OCI-LY3 (cell line): Measurements from ENCODE around the gene MAMDC2.

ENCODE experiments used
- H2AFZ ChIP-seq: fragments of 200-600, 300-600 bp; shearing (Covaris generic); 2 replicates; pipeline ENCODE4 v1.6.0; 2014; ENCODE audit warnings: antibody characterized with exemption, low read depth, low read length
- H3K27ac ChIP-seq: fragments of 200-600, 300-600 bp; sonication (generic); 2 replicates; pipeline ENCODE4 v1.5.1; 2014; ENCODE audit warnings: mild to moderate bottlenecking, low read length, moderate library complexity, mixed read lengths
- H3K27me3 ChIP-seq: fragments of 200-600, 300-600 bp; sonication (generic); 2 replicates; pipeline ENCODE4 v1.6.1; 2014; ENCODE audit warnings: low read depth, low read length, mixed read lengths
- H3K36me3 ChIP-seq: fragments of 200-600, 300-600 bp; sonication (generic); replicated peaks from 2 replicates; pipeline ENCODE3; 2014; ENCODE audit warnings: low read depth, low read length, mixed read lengths
- H3K4me1 ChIP-seq: fragments of 300-600, 200-600 bp; sonication (generic); 2 replicates; pipeline ENCODE4 v1.6.1; 2014; ENCODE audit warnings: low read length, mixed read lengths
- H3K4me2 ChIP-seq: fragments of 200-600, 300-600 bp; sonication (generic); 2 replicates; pipeline ENCODE4 v1.6.1; 2014; ENCODE audit warnings: low read length, mixed read lengths
- H3K4me3 ChIP-seq: fragments of 300-600, 200-600 bp; sonication (generic); 2 replicates; pipeline ENCODE4 v1.5.1; 2014; ENCODE audit warnings: antibody characterized with exemption, mild to moderate bottlenecking, low read length, moderate library complexity
- H3K79me2 ChIP-seq: fragments of 300-600, 200-600 bp; shearing (Covaris generic); 2 replicates; pipeline ENCODE4 v1.6.1; 2014; ENCODE audit warnings: mild to moderate bottlenecking, low read length, mixed read lengths
- H3K9ac ChIP-seq: fragments of 300-600, 200-600 bp; shearing (Covaris generic); 2 replicates; pipeline ENCODE4 v1.6.0; 2014; ENCODE audit warnings: mild to moderate bottlenecking, low read length, moderate library complexity
- H3K9me3 ChIP-seq: fragments of 200-600, 300-600 bp; shearing (Covaris generic); 2 replicates; pipeline ENCODE4 v1.6.1; 2014; ENCODE audit warnings: low read length, mixed read lengths; ENCODE audit not compliant: insufficient read depth
- H4K20me1 ChIP-seq: fragments of 200-600, 300-600 bp; sonication (generic); 2 replicates; pipeline ENCODE4 v1.6.1; 2016; ENCODE audit warnings: low read length, mixed read lengths; ENCODE audit not compliant: insufficient read depth
- EZH2phosphoT487 ChIP-seq: fragments of 200-600 bp; shearing (Covaris generic); IDR thresholded peaks from 2 replicates; pipeline ENCODE4 v1.6.1; 2018; ENCODE audit warnings: antibody characterized with exemption, mixed run types, low read depth
- TF ChIP-seq, protein P1 (sequence below): fragments of 200-600, 300-600 bp; sonication (generic); IDR thresholded peaks from 2 replicates; pipeline ENCODE4 v1.5.1; 2014; ENCODE audit warnings: antibody characterized with exemption, low read length, low read depth

The MAMDC2 gene

DNA sequence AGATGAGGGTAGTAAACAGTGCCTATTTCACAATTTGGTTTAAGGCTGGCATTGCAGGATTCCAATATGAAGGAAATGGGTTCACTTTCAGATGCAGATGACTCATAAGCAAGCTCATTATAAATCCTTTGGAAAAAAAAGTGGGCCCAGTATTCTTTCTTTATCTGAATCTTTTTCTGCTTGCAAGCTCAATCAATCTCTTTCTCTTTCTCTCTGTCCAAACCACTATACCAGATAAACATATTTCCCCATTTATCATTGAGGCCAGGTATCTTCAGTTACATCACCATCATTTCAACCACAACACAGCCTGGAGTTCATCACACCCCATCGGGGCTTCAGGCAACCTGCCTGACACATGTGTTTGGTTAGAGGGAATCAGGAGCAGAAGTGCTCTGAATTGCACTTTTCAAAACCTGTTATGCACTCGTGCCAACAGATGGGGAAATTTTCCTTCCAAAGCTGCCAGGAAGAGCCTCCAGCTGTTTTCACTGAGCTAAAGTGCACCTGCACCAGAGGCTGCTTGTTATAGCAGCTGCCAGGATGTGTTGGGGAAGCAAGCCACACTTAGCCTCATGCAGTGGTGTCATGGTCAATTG, 30.0 kb upstream of the MAMDC2 start:
- Histone ChIP-seq H4K20me1 (no peaks in the 10 kb centered on the region), H3K27me3 (no peaks in the 10 kb centered on the region; the same call in 1 of the 2 replicates), H3K4me2 (no peak overlapping the region), H3K79me2 (no peaks in the 10 kb centered on the region), H3K9ac (no peak overlapping the region), H2AFZ (no peak overlapping the region), H3K27ac (no peak overlapping the region), H3K36me3 (no peaks in the 10 kb centered on the region), H3K9me3 (no peaks in the 10 kb centered on the region), H3K4me3 (no peak overlapping the region), H3K4me1 (no peaks in the 10 kb centered on the region)
- no peak for TF ChIP-seq EZH2phosphoT487
- TF ChIP-seq, protein P1, sequence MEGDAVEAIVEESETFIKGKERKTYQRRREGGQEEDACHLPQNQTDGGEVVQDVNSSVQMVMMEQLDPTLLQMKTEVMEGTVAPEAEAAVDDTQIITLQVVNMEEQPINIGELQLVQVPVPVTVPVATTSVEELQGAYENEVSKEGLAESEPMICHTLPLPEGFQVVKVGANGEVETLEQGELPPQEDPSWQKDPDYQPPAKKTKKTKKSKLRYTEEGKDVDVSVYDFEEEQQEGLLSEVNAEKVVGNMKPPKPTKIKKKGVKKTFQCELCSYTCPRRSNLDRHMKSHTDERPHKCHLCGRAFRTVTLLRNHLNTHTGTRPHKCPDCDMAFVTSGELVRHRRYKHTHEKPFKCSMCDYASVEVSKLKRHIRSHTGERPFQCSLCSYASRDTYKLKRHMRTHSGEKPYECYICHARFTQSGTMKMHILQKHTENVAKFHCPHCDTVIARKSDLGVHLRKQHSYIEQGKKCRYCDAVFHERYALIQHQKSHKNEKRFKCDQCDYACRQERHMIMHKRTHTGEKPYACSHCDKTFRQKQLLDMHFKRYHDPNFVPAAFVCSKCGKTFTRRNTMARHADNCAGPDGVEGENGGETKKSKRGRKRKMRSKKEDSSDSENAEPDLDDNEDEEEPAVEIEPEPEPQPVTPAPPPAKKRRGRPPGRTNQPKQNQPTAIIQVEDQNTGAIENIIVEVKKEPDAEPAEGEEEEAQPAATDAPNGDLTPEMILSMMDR: no peak

DNA sequence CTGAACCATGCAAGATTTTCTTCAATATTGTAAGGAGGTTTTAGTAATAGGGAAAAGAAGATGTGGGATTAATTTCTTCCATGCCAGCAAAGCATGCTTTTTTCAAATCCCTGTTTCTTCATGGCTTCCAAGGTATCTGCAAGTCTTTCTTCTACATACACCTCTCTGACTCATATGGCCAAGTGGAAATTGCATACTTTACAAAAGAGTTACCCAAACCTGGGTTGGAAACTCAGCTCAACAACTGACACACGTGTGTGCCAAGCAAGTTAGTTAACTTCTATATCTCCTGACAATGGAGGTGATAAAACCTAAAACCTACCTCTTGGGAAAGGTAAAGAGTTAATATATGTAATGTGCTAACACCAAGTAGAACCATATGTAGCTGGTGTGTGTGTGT, 28.5 kb upstream of the MAMDC2 start:
- H2AFZ ChIP-seq: no peak overlapping the region
- no peaks in the 10 kb centered on the region for H3K4me1 ChIP-seq
- no peak overlapping the region for H3K9ac ChIP-seq
- no peaks in the 10 kb centered on the region for H3K36me3 ChIP-seq
- no peaks in the 10 kb centered on the region for H3K9me3 ChIP-seq
- no peaks in the 10 kb centered on the region for H4K20me1 ChIP-seq
- TF ChIP-seq, protein P1: no peak
- no peak for TF ChIP-seq EZH2phosphoT487
- no peak overlapping the region for H3K4me3 ChIP-seq
- no peak overlapping the region for H3K4me2 ChIP-seq
- H3K27me3 ChIP-seq: no peaks in the 10 kb centered on the region; the same call in 1 of the 2 replicates
- H3K27ac ChIP-seq: no peak overlapping the region
- no peaks in the 10 kb centered on the region for H3K79me2 ChIP-seq

DNA sequence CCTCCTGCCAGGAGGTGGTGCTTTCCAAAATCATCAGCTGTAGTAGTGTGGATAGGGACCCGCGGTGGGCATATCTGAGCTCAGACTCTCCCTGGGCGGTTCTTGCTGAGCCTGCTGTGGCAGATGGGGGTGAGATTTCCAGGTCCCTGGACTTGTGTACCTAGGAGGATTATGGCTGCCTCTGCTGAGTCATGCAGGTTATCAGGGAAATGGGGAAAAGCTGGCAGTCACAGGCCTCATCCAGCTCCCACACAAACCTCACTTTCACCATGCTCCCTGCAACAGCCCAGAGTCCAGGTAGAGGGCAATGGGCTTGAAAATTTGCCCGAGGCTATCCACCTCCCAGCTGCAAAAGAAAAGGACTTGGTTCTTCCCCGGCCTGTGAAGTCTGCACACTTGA, 23.4 kb upstream of the MAMDC2 start:
- Histone ChIP-seq H4K20me1 (no peaks in the 10 kb centered on the region), H3K79me2 (no peaks in the 10 kb centered on the region), H3K4me3 (no peak overlapping the region), H3K4me2 (no peak overlapping the region), H3K9me3 (no peaks in the 10 kb centered on the region), H2AFZ (no peak overlapping the region), H3K36me3 (no peaks in the 10 kb centered on the region), H3K9ac (no peak overlapping the region), H3K27ac (no peak overlapping the region), H3K4me1 (no peaks in the 10 kb centered on the region), H3K27me3 (no peaks in the 10 kb centered on the region; the same call in 1 of the 2 replicates)
- no peak for TF ChIP-seq EZH2phosphoT487
- TF ChIP-seq, protein P1: no peak

DNA sequence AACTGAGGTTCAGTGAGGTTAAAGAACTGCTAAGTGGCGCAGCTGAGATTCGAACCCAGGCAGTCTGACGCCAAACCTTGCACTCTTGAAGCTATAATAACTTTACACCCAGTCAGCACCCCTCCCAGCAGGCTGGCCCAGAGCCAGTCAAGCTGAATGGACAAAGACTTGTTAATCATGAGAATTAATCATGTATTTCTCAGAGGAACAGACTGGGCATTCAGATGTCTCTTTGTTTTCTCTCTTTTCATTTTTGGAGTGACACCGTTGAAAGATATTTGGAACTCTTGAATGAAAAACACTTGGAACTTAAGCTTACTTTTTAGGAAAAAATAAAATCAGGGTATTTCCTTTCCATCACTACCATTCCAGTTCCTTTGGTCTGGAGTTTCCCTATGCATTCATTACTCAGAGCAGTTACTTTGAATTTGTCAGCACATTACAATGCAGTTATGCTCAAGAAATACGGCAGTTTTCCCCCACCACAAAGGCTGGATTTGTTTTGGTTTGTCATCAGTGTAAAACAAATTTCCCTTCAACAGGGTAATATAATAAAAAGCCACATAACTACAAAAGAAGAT, 22.6 kb upstream of the MAMDC2 start:
- TF ChIP-seq, protein P1: no peak
- TF ChIP-seq EZH2phosphoT487: no peak
- Histone ChIP-seq H3K4me2 (no peak overlapping the region), H3K4me1 (no peaks in the 10 kb centered on the region), H3K9me3 (no peaks in the 10 kb centered on the region), H3K27me3 (no peaks in the 10 kb centered on the region; the same call in 1 of the 2 replicates), H3K36me3 (no peaks in the 10 kb centered on the region), H3K79me2 (no peaks in the 10 kb centered on the region), H2AFZ (no peak overlapping the region), H3K9ac (no peak overlapping the region), H4K20me1 (no peaks in the 10 kb centered on the region), H3K27ac (no peak overlapping the region), H3K4me3 (no peak overlapping the region)
